Amniotic stem cell (primary cell): ENCODE data around the gene MSANTD1.

Experiments
- DNase-seq: peaks from one replicate; lab custom pipeline; 2025; lab: John Stamatoyannopoulos, UW

The MSANTD1 gene

DNA sequence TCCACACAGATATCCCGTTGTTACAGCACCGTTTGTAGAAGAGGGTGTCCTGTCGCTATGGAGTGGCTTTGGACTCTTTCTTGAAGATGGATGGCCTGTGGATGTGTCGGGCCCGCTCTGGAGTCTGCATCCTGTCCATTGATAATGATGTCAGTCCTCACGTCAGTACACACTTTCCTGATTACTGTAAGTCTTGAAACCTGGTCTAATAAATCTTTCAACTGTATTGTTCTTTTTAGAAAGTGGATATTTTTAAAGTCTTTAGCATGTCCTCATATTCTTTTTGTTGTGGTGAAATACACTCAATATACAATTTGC lies 14.9 kb downstream of the MSANTD1 start:
- no peak for DNase-seq

DNA sequence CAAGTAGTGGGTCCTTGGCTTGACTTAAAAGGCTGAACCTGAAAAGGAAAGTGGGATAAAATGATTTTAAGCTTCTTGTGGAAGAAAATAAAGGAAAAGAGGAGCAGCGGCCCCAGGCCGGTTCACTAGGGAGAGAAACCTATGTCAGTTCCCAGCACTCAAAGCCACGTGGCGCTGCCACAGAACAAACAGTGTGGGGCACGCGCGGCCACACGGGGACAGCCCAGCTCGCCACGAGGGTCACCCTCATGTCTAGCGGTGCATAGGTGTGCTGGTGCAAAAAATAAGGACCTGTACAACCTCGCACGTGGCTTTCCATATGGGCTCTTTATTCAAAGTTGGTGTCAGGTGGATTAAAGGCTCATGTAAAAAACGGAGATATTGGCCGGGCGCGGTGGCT lies 17.1 kb downstream of the MSANTD1 start:
- no peak for DNase-seq

DNA sequence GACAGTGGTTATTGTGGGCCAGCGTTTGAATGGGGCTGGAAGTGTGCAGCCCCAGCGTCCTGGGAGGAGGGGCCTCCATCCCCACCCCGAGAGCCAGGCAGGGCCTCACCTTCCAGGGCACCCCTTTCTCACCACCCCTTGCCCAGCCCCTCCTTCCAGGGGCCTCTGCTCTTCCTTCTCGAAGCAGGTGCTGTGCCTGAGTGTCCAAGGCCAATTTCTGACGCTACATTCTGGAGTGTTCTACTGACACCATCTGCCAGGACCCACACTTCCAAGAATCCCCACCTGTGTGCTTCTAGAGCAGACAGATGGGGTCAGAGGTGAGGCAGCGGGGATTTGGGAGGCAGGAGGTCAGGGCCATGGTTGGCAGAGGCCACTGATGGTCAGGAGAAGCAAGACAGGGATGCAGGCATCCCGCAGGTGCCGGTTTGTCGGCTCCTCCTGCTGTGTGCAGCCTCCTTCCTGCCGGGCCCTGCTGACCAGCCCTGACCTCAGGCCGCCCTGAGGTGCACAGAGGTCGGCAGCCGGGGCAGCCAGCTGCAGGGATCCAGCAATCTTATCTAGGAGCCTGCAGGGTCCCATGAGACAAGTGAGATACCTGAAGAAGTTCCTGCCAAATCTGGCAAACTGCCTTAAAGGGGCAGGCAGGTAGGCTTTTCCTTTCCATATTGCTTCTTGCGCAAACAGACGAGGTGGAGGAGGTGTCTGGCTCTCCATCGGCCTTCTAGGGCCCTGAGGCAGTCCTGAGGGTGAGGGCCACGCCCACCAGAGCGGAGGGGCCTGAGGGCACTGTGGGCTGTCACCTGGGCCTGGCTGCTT lies 18.8 kb downstream of the MSANTD1 start:
- DNase-seq = no peak

DNA sequence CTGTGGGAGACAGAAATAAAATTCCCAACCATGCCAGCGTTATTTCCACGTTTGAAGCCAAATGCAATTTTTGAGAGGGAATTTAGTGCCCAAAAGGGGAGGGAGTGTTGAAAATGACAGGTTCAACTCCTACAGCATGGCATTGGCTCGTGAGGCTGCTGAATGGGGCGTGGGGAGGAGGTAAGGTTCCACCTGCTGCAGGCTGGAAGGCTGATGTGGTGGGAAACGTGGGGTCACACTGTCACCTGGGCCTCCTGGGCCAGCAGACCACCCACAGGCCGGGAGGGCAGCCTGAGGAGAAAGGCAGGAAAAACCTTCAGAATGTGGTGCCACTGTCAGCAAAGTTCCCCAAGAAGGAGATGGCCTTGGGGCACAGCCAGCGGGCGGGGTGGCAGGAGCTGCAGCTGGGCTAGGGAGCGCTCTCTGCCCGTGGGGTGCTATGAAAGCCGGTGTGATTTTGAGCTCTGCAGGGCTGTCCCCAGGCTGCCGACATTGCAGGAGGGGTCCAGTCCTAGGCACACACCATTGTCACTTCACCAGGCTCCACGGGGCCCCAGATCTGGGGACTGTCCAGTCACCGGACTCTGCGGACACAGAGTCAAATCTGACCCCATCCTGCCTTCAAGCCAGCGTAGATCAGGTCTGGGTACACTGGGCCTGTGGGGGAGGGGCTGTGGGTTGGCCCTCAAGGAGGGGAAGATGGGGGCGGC lies 19.6 kb downstream of the MSANTD1 start:
- no peak for DNase-seq

DNA sequence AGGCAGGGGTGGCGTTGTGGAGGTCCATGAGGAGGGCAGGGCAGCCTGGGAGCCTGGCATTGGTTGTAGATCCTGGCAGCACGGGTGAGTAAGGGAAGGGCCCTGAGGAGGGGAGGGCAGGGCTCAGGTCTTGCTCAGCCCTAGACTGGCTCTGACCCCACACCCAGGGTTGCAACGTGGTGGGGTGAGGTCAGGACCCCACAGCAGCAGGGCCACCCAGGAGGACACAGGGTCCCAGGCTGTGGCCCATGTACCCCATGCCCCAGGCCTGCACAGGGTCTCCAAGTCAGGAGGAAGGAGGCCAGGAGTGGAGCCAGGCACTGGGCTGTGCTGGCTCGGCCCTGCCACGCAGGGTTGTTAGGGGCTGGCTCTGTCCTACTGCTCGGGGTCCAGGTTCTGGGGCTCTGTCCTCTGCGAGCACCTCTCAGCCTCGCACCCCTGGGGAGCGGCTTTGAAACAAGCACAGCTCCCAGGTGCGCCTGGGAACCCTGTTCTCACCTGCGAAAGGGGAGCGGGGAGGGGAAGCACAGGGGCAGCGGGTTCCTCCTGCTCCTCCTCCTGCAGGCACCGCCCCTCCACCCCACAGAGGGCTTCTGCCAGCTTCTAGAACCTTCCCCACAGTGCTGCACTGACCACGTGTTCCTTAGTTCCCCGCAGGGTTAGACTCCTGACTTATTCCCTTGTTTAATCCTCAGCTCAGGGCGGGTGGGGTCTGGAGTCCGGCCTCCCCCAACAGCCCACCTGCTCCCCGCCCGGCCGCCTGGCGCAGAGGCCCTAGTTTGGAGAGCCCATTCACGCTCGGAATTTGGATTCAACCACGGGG lies 20.4 kb downstream of the MSANTD1 start:
- no peak for DNase-seq

DNA sequence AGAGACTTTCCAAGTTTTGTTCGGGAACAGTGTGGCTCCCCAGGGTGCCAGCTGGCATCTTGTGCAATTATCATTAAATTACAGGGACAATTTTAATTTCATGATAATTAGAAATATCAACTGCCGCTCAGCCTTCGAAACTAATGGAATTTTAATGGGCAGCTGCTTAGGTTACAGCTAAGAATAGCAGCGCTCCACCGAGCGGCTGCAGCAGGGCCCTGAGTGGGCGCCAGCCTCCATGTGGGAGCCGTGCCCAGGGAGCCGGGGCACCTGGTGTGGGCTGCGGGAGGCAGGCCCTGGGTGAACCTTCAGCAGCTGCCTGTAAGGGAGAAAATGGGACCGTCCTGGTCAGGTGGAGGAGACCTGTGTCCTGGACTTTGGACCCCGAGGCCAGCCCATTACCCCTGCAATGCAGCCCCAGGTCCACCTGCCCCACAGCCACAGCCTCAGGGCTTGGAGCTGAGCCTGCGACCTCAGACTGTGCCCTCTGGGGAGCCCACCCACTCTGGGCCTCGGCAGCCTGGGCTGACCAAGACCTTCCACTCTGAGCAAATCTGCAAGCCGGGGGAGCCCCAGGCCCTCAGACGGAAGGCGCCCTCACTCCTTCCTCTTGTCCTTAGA lies 21.1 kb downstream of the MSANTD1 start:
- DNase-seq = no peak

DNA sequence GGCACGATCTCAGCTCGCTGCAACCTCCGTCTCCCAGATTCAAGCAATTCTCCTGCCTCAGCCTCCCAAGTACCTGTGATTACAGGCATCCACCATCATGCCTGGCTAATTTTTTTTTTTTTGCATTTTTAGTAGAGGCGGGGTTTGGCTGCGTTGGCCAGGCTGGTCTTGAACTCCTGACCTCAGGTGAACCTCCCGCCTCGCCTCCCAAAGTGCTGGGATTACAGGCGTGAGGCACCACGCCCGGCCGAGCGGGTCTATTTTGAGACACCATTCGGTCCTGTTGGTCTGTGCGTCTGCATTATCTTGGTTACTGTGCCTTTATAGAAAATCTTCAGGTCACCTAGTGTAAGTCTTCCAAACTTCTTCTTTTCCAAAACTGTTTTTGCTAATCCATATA lies 22.2 kb downstream of the MSANTD1 start:
- DNase-seq = no peak

DNA sequence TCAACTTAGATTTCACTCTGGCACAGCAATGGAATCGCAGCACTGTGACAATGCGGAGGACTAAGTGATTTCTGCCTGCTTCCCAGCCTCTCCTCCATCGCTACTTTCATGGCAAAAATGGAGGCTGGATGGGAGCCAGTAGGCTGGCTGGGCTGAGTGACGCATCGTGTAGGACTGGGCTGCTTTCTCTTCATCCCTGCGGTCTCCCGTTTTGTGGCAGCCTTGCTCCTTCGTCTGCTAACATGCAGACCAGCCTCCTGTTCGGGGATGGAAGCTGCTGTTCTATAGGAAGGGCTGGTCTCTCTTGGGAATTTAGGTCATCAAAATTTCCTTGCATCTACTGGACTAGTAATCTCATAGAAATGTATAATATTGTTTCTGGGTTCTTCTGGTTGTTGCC lies 28.0 kb downstream of the MSANTD1 start:
- DNase-seq = no peak

DNA sequence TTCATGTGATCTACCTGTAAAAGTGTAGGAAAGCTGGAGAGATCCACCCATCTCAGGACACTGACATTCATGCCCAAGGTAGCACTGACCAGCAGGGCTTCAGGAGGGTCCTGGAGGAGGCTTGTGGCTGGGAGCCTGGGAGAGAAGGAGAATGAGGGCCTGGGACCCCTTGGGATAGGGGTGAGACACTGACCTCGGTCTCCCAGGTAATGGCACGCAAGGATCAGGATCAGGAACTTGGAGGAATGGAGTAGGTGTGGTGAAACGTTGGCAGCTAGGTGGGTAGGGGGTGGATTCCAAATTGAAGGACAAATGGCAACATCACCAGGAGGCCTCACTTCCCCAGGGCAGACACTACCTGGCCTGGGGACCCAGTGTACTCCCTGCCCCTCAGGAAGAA lies 31.5 kb downstream of the MSANTD1 start:
- no peak for DNase-seq

DNA sequence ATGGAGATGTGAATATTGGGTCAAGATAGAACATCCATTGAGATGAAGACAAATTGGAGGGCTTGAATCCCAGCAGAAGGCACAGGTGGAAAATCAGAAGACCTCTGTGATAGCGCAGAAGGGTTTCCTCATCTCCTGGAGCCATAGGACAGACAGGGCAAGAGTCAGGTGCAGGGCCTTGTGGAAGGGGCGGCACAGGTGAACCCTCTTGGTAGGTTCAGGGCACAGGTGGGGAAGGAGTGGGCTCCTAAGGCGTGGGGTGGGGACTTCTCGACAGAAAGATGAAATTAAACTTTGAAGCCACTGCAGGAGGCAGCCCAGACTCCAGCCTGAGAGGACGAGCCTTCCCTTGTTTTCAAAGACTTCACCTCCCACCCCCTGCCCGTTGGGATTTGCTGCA lies 34.5 kb downstream of the MSANTD1 start:
- no peak for DNase-seq

DNA sequence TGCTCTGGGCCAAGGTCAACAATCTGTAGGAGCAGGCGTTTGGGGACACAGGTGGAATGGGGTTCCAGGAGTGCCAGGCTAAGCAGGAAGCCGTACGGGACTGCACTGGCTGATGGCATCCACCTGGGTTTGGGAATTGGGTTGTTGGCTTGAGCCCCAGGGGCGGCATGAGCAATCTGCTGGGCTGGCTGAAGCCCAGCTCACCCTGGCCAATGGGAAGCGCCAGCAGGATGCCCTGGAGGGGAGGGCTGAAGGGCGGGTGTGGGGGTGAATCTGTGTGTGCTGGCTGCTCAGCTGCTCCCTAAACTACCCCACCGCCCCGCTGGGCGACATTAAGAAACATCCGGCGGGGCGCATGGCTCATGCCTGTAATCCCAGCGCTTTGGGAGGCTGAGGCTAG lies 35.0 kb downstream of the MSANTD1 start:
- DNase-seq = no peak

DNA sequence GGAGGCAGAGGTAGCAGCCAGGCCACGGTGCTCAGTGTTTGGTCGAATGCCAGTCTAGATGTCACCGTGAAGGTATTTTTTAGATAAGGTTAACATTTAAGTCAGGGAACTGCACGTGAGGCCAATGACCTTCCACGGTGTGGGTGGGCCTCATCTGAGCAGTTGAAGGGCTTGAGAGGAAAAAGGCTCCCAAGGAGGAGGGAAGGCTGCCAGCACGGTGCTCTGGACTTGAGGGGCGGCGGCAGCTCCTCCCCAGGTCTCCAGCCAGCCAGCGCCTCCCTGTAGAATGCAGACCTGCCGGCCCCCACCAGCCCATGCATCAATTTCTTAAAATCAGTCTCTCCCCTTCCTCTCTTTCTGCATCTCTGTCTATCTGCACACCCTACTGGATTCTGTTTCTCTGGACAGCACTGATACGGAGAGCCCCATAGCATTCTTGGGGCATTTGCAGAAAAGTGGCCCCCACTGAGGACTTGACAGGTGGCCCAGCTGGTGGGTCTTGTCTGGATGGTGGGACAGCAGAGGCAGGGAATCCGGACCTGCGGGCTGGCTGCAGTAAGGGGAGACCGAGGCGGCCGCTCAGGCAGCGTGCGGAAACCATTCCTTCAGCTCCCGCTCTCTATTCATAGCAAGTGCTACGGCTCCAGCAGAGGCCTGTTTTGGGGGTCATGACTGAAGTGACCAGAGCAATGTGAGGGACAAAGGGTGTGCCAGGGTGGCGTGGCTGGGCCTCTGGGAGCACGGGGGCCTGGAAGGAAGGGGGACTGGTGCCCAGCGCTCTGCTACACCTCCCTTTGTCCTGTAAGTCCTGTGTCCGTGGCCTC lies 36.0 kb downstream of the MSANTD1 start:
- DNase-seq = no peak

DNA sequence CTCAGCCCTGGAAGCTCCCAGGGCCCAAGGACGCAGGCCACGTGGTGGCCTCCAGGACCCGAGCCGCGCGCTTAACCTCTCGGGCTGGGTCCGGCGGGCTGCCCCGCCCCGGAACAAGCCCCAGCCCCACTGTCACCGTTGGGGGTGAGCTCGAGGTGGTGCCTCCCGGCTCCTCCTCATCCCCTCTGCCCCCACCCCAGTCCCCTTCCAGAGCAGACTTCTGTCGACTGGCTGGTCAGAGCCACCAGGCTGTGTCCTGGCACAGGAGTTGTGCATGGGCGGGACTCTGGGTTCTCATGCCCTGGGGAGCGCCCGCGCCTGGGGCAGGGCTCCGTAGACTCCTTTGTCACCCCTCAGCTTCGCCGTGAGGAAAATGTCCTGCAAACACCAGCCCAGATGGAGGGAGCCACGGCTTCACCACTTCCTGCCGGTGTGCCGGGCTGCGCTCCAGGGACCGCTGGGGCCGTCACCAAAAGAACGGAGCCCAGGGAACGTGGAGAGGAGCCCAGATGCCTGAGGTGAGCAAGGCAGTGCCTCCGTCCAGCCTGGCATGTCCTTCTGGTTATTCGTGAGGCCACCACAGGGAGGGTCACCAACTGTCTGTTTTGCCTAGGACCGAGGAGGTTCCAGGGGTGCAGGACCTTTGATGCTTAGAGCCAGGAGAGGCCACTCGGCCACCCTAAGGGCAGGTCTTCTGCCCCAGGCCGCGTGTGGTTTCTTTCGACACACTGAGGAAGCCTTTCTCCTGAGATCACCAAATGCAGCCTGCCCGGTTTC lies 36.8 kb downstream of the MSANTD1 start:
- no peak for DNase-seq

DNA sequence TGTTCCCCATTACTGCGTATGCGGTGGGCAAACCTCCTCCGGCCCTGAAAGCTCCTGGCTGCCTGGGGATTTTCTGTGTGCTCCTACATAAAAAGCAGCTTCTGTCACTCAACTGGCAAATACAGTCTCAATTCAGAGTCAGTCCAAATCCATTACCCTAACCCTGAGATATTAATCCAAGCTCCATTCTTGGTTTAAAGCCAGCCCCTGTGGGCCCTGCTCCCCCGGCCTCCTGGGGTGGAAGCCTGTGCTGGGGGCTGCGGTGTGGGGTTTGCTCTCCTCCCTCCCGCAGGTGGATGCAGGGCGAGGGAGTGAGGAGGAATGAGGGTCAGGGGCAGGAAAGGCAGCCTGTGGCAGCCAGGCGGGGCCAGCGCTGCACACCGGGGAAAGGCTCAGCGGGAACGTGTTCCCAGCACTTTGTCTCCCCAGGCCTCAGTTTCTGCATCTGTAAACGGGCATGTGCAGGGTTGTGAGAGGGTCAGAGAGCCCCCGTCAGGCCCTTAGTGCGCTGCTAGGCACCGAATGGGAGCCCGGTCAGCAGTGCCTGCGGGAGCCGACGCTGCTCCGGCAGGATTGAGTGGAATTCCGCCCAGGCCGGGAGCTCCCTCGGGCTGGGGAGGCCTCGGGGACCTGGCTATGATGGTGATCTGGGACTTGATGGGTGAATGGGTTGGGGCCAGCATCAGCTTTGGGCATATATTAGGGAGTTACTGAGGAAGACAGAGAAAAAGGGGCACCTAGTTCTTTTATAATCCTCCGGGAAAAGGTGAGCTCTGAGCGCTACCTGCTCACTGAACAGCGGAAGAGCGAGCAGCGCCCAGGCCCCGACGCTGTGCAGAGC lies 37.6 kb downstream of the MSANTD1 start:
- DNase-seq = no peak

DNA sequence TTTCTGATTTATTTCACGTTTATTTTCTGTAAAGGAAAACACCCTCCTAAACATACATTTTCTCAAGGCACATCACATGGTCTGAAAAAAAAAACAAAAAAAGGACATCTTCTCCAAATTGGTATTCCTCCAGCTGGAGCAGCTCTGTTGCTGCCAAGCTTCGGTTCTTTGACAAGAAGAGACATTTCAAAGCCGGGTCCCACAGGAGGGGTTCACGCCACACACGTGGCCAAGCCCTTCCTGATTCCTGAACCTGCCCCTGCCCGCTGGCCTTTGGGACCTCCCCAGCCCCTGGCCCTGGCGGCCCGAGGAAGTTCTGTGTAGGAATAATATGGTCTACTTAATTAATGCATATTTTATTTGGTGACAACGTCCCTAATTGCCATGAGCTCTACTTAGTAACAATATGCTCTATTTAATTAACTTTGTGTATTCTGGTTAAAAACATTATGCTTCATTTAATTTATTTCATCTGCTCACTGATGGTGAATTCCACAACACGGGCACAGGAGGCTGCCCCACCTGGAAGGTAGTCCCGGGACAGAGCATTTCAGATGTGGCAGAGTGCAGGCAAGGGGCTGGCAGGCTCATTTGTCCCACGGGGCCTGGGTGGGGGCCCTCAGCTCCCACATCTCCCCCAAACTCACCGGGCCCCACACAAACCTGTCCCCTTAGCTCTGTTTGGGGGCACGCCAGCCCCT lies 38.5 kb downstream of the MSANTD1 start:
- DNase-seq = no peak

DNA sequence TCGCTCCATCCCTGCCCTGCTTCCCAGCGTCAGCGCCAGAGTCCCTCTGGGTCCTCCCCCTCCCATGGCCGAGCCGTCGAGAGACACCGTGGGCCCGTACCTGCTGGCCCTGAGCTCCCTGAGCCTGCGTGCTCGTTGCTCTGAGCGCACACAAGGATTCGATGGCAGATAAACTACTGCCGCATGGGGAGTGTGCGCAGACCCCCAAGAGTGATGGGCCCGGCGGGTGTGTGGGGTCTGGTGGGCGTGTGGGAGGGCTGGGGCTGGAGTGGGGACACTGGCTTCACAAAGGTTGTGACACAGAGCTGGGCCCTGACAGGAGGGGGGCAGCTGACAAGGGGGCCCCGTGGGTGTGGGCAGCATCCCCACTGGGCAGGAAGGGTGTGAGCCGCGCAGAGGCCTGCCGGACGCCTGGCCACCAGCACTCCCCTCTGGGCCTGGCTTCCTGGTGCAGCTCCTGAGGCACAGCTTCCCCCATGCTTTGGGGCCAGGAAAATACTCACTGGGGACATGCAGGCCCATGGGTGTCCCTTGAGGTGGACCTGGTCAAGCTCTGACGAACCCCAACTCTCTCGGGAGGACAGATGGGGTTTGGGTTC lies 39.1 kb downstream of the MSANTD1 start:
- no peak for DNase-seq

DNA sequence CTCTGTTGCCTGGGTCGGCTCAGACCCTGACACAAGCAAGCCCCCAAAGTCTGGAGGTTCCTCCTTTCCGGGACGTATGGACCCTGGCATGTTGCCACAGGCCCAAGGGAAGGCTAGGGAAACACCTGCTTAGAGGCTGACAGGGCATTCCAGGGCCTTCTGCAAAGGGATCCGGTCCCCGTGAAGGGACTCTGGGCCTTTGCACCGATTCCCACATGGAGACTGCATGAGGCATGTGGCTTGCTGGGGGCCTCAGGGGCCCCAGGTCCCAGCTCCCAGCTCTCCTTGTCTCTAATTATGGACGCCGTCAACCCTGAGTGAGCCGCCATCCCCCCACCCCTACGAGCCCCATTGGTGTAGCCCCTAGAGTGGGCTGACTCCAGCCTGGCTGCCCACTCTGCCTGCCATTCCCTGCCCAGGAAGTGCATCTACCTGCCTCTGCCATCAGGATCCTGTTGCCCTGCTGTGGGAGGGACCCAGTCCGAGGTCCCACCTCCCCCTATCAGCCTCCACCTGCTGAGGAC lies 39.7 kb downstream of the MSANTD1 start:
- DNase-seq = no peak

DNA sequence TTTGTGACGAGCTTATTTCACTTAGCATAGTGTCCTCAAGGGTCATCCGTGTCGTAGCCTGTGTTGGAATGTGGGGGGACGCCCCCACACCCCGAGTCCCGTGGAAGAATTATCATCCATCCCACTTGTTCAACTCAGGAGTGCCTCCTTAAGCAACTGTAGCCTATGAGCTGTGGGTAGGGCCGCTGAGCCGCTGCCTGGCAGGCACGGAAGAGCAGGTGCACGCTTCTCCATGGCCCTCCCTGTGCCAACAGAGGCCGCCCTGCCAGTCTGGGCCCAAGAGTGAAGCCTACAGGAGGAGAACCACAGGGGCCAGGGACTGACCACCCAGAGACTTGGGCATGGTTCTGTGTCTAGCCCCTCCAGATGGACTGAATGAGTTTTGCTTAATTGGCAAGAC lies 41.5 kb downstream of the MSANTD1 start:
- no peak for DNase-seq

DNA sequence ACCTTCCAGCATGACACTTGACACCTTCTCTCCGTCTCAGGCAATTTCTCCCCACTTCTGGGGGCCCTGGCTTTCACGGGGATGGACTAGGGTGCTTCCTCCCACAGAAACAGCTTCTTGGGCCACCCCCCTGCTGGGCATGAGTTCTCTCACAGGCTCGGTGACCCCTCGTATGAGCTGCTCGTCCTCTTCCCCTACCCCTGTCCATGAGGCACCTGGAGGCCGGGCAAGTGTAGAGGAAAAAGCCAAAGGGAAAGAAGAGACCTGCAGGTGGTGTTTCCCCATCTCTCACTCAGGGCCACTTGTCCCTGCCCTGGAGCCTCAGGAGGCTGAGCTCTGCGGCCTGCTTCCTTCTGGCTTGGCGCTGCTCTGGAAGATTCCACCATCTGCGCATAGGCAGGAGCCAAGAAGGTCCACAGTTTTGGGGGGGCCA lies 41.9 kb downstream of the MSANTD1 start:
- DNase-seq = no peak
